ENCODE data around the gene PTGER1. TPM values are rescaled to one million over a fixed set of nuclear protein-coding genes. Genes with fewer than 3 reads are reported as not detected.

Gene PTGER1
- total and polyA plus RNA-seq, 2 of the 8 experiments (the other 6 are each of a cell fraction or from before 2014, with no cell fraction given), result 0.20 to 0.41 TPM

DNA sequence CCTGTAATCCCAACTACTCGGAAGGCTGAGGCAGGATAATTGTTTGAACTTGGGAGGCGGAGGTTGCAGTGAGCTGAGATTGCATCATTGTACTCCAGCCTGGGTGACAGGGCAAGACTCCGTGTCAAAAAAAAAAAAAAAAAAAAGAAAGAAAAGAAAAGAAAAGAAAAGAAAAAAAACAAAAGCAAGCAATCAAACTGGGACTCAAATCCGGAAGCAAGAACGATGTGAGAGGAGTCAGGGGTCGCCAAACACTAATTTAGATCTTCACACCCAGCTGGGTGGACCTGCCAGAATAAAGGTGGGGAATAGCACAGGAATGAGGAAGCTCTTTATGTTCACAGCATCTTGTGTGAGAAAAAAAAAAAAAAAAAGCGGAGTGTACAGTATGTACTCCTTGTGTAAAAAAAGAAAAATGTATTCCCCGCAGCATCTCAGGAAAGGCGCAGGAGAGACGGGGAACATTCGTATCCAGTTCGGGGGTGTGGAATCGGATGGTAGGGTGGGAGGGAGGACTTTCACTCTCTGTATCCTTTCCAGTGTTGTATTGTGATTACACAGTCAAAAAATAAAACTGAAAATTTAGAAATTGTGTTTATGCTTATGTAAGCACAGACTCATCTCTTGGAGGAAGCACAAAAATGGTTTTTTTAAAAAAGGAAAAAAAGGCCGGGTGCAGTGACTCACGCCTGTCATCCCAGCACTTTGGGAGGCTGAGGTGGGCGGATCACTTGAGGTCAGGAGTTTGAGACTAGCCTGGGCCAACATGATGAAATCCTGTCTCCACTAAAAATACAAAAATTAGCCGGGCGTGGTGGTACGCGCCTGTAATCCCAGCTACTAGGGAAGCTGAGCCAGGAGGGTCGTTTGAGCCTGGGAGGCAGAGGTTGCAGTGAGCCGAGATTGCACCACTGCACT is 35.4 kb upstream of the PTGER1 start:
- Histone ChIP-seq H2BK12ac (ENCODE audit: low read depth, low read length) (no peak overlapping the region), H3K4me3 (ENCODE audit: extremely low read depth in 1 of 4, insufficient read depth in 2 of 4, low read depth in 3 of 4, low read length in 4 of 4) (no peak overlapping the region), H3K4me2 (ENCODE audit: insufficient read depth in 1 of 2, low read depth in 2 of 2, low read length in 2 of 2) (no peak overlapping the region), H4K8ac (ENCODE audit: extremely low read depth, insufficient read depth, low read length) (no peak overlapping the region), H2AFZ (ENCODE audit: low read length) (no peak overlapping the region), H3K18ac (ENCODE audit: extremely low read depth, low read length) (no peak overlapping the region), H2BK120ac (replicated peaks; ENCODE audit: low read depth, low read length) (no peak overlapping the region), H3K79me2 (ENCODE audit: control insufficient read depth in 1 of 2, insufficient read depth in 2 of 2, low read length in 2 of 2) (peaks cover 0 to 4% of the 10 kb centered on the region in 2 experiments; a peak in 1 of 4 replicates), H2BK5ac (ENCODE audit: low read depth, low read length) (no peak overlapping the region), H3K9ac (replicated peaks in 1 of 4; ENCODE audit: extremely low read depth in 1 of 4, low read depth in 3 of 4, low read length in 3 of 4) (no peak overlapping the region), H3K23me2 (ENCODE audit: low read depth, low read length) (no peaks in the 10 kb centered on the region), H2BK20ac (ENCODE audit: low read length) (no peak overlapping the region), H3K4ac (replicated peaks; ENCODE audit: insufficient read length, low read depth, low read length) (no peak overlapping the region), H2AK5ac (ENCODE audit: low read depth, low read length) (no peak overlapping the region), H2BK15ac (ENCODE audit: low read length) (no peak overlapping the region), H3K79me1 (ENCODE audit: low read depth, low read length) (peaks cover under 1% of the 10 kb centered on the region; the same call in 1 of the 2 replicates), H4K5ac (ENCODE audit: insufficient read length, low read depth, low read length) (no peak overlapping the region), H4K91ac (replicated peaks; ENCODE audit: insufficient read length, low read length) (no peak overlapping the region), H3K27me3 (replicated peaks in 1 of 4; ENCODE audit: control insufficient read depth in 3 of 4, extremely low read depth in 1 of 4, insufficient read depth in 3 of 4, low read length in 3 of 4) (no peaks in the 10 kb centered on the region), H3K14ac (ENCODE audit: insufficient read length) (no peak overlapping the region), H3K27ac (ENCODE audit: low read depth, low read length) (no peak overlapping the region), H4K20me1 (replicated peaks in 1 of 2; ENCODE audit: control insufficient read depth in 1 of 2, insufficient read depth in 2 of 2, low read length in 2 of 2) (peaks cover 0 to 10% of the 10 kb centered on the region in 2 experiments), H3K36me3 (ENCODE audit: control insufficient read depth in 2 of 4, insufficient read depth in 4 of 4, low read length in 3 of 4) (peaks cover 7 to 17% (median 12%) of the 10 kb centered on the region in 4 experiments; a peak in 7 of 8 replicates), H3K4me1 (replicated peaks in 1 of 4; ENCODE audit: control insufficient read depth in 3 of 4, insufficient read depth in 4 of 4, low read length in 3 of 4) (peaks cover 0 to 4% (median 2%) of the 10 kb centered on the region in 4 experiments; a peak in 3 of 7 replicates), H3K23ac (ENCODE audit: insufficient read length) (no peak overlapping the region), H3K56ac (replicated peaks; ENCODE audit: insufficient read length, low read depth, low read length) (no peak overlapping the region), H3K9me3 (ENCODE audit: insufficient read depth in 2 of 2, low read depth in 1 of 2, low read length in 1 of 2) (no peaks in the 10 kb centered on the region)
- ChIA-PET CTCF (ENCODE audit: partially characterized antibody) (interaction anchor here (0.8 to 1.3 kb wide), 4 partner anchors 13 to 745 kb away, joined by 3 to 4 read pairs (median 4); no protein-coding TSS in a partner anchor), POLR2A (ENCODE audit: partially characterized antibody) (interaction anchor here (0.7 to 1.5 kb wide), 2 partner anchors 15 to 40 kb away, joined by 3 to 5 read pairs; partner anchors contain the start of gene GIPC1)
- DNase-seq (ENCODE audit: low read depth in 1 of 2, low spot score in 2 of 2) (no peak), FAIRE-seq (no peak)
- WGBS, 2 experiments (ENCODE audit: extremely low coverage in 1 of 2, insufficient coverage in 1 of 2, insufficient read length in 1 of 2, insufficient replicate concordance in 2 of 2, low coverage in 1 of 2, low lambda C conversion rate in 2 of 2, missing lambda C conversion rate in 1 of 2), result 92% methylated on average over 19 of the region's 22 CpGs; no CpG with 5 or more reads in 1 of the 2 experiments
- no peak for TF ChIP-seq EGR1 (IDR thresholded peaks at IDR 0.05; ENCODE audit: borderline replicate concordance, low read depth, low read length)
- TF ChIP-seq, protein P1, sequence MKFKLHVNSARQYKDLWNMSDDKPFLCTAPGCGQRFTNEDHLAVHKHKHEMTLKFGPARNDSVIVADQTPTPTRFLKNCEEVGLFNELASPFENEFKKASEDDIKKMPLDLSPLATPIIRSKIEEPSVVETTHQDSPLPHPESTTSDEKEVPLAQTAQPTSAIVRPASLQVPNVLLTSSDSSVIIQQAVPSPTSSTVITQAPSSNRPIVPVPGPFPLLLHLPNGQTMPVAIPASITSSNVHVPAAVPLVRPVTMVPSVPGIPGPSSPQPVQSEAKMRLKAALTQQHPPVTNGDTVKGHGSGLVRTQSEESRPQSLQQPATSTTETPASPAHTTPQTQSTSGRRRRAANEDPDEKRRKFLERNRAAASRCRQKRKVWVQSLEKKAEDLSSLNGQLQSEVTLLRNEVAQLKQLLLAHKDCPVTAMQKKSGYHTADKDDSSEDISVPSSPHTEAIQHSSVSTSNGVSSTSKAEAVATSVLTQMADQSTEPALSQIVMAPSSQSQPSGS (IDR thresholded peaks at IDR 0.05; ENCODE audit: low read length), result no peak
- TF ChIP-seq, protein P2, sequence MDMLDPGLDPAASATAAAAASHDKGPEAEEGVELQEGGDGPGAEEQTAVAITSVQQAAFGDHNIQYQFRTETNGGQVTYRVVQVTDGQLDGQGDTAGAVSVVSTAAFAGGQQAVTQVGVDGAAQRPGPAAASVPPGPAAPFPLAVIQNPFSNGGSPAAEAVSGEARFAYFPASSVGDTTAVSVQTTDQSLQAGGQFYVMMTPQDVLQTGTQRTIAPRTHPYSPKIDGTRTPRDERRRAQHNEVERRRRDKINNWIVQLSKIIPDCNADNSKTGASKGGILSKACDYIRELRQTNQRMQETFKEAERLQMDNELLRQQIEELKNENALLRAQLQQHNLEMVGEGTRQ (IDR thresholded peaks at IDR 0.05; ENCODE audit: low read length), result no peak
- TF ChIP-seq, protein P3, sequence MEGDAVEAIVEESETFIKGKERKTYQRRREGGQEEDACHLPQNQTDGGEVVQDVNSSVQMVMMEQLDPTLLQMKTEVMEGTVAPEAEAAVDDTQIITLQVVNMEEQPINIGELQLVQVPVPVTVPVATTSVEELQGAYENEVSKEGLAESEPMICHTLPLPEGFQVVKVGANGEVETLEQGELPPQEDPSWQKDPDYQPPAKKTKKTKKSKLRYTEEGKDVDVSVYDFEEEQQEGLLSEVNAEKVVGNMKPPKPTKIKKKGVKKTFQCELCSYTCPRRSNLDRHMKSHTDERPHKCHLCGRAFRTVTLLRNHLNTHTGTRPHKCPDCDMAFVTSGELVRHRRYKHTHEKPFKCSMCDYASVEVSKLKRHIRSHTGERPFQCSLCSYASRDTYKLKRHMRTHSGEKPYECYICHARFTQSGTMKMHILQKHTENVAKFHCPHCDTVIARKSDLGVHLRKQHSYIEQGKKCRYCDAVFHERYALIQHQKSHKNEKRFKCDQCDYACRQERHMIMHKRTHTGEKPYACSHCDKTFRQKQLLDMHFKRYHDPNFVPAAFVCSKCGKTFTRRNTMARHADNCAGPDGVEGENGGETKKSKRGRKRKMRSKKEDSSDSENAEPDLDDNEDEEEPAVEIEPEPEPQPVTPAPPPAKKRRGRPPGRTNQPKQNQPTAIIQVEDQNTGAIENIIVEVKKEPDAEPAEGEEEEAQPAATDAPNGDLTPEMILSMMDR (IDR thresholded peaks at IDR 0.05; ENCODE audit: control extremely low read depth in 1 of 3, insufficient read depth in 1 of 3, low read depth in 1 of 3, low read length in 3 of 3), result no peak
